ENCODE measurements around the gene ZNF385B. TPM values are rescaled to one million over a fixed set of nuclear protein-coding genes. Genes with fewer than 3 reads are reported as not detected.

The ZNF385B gene
- total and polyA plus RNA-seq, 9 of the 15 experiments (the other 6 are each of a cell fraction or from before 2014, with no cell fraction given): 0.50 TPM; not detected in 8

- Histone ChIP-seq H3K9me1 (ENCODE audit: control insufficient read depth, insufficient read depth, low read length) (no peaks in the 10 kb centered on the region), H3K9me3 (replicated peaks; ENCODE audit: control insufficient read depth, insufficient read depth, low read depth, low read length) (no peaks in the 10 kb centered on the region), H3K4me3 (no peak overlapping the region), H3K4me2 (ENCODE audit: insufficient read depth, low read length) (no peak overlapping the region), H3K9ac (ENCODE audit: insufficient read depth in 1 of 2, low read depth in 2 of 2, low read length in 2 of 2) (no peak overlapping the region), H2AFZ (ENCODE audit: low read depth, low read length) (no peak overlapping the region), H3K4me1 (replicated peaks in 1 of 2; ENCODE audit: control insufficient read depth in 2 of 2, insufficient read depth in 2 of 2, low read length in 2 of 2) (peaks cover 0 to 11% of the 10 kb centered on the region in 2 experiments; a peak in 1 of 5 replicates), H3K27ac (ENCODE audit: extremely low read depth, low read depth, low read length) (no peak overlapping the region), H3K79me2 (ENCODE audit: control insufficient read depth, insufficient read depth, low read length) (no peaks in the 10 kb centered on the region), H4K20me1 (replicated peaks; ENCODE audit: control insufficient read depth, insufficient read depth, low read length) (no peaks in the 10 kb centered on the region), H3K36me3 (ENCODE audit: control insufficient read depth, insufficient read depth, low read length) (no peaks in the 10 kb centered on the region), H3K27me3 (ENCODE audit: control insufficient read depth in 2 of 2, insufficient read depth in 2 of 2, low read length in 2 of 2) (peaks cover 12 to 29% of the 10 kb centered on the region in 2 experiments; a peak in 3 of 5 replicates)
- ChIA-PET POLR2A (no interaction called here), CTCF (ENCODE audit: low intra/inter-chr PET ratio) (no interaction called here)
- intact Hi-C loops (cut with micrococcal nuclease): no loop called here
- DNase-seq (ENCODE audit: extremely low read depth in 1 of 4, low spot score in 3 of 4): no peak
- no peak for ATAC-seq
- in situ Hi-C loops (cut with MboI): no loop called here
- no peak for FAIRE-seq
- whole genome bisulfite sequencing (ENCODE audit: insufficient coverage, low coverage, missing lambda C conversion rate): 0% methylated on average over 1 of the region's 1 CpG
- BruUV-seq (replicated peaks): no TSS peak
- TF ChIP-seq NKRF (IDR thresholded peaks at IDR 0.05; ENCODE audit: borderline replicate concordance): no peak
- TF ChIP-seq ADNP (tag; IDR thresholded peaks at IDR 0.05): no peak
- no peak for TF ChIP-seq SUPT5H (IDR thresholded peaks at IDR 0.05)
- TF ChIP-seq ZNF165 (CRISPR knock-in tag; IDR thresholded peaks at IDR 0.05; ENCODE audit: borderline replicate concordance): no peak
- TF ChIP-seq, protein P1, sequence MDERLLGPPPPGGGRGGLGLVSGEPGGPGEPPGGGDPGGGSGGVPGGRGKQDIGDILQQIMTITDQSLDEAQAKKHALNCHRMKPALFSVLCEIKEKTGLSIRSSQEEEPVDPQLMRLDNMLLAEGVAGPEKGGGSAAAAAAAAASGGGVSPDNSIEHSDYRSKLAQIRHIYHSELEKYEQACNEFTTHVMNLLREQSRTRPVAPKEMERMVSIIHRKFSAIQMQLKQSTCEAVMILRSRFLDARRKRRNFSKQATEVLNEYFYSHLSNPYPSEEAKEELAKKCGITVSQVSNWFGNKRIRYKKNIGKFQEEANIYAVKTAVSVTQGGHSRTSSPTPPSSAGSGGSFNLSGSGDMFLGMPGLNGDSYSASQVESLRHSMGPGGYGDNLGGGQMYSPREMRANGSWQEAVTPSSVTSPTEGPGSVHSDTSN (CRISPR knock-in tag; IDR thresholded peaks at IDR 0.05; ENCODE audit: low read depth): no peak
- TF ChIP-seq, protein P1 (tag; conservative IDR thresholded peaks at IDR 0.05; ENCODE audit: low read depth): no peak
- TF ChIP-seq IFI16 (CRISPR knock-in tag; IDR thresholded peaks at IDR 0.05): no peak
- TF ChIP-seq BRD4 (IDR thresholded peaks at IDR 0.05): no peak
- TF ChIP-seq HIVEP1 (CRISPR knock-in tag; IDR thresholded peaks at IDR 0.05): no peak
- no peak for TF ChIP-seq RAD51 (IDR thresholded peaks at IDR 0.05; ENCODE audit: borderline replicate concordance, low read depth)
- TF ChIP-seq ZBTB9 (CRISPR knock-in tag; IDR thresholded peaks at IDR 0.05): no peak
- TF ChIP-seq ESRRA (IDR thresholded peaks at IDR 0.05; ENCODE audit: borderline replicate concordance, low read depth): no peak
- no peak for TF ChIP-seq PRPF4 (IDR thresholded peaks at IDR 0.05; ENCODE audit: insufficient read depth, low read depth, low read length, poor library complexity, severe bottlenecking)
- TF ChIP-seq, protein P2, sequence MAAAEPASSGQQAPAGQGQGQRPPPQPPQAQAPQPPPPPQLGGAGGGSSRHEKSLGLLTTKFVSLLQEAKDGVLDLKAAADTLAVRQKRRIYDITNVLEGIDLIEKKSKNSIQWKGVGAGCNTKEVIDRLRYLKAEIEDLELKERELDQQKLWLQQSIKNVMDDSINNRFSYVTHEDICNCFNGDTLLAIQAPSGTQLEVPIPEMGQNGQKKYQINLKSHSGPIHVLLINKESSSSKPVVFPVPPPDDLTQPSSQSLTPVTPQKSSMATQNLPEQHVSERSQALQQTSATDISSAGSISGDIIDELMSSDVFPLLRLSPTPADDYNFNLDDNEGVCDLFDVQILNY (CRISPR knock-in tag; IDR thresholded peaks at IDR 0.05): no peak
- TF ChIP-seq SNIP1 (IDR thresholded peaks at IDR 0.05; ENCODE audit: low read depth): no peak
- TF ChIP-seq MECOM (CRISPR knock-in tag; IDR thresholded peaks at IDR 0.05): no peak
- TF ChIP-seq RBM15 (IDR thresholded peaks at IDR 0.05; ENCODE audit: insufficient read depth, low read length): no peak
Measured at GRCh38 chr2:179859523-179859922, 1.9 kb downstream of the ZNF385B start.
